HepG2 (cell line): ENCODE results near the gene HLF. TPM values are rescaled to one million over a fixed set of nuclear protein-coding genes. Genes with fewer than 3 reads are reported as not detected.
A peak's percentile ranks its signal among the peaks of the same experiment; 100 is the strongest.

ENCODE experiments used
- ARNT2 ChIP-seq: sonication (generic); formaldehyde crosslinking; IDR thresholded peaks from 2 replicates; pipeline ENCODE4 v1.8.0; 2022; ENCODE audit warnings: mild to moderate bottlenecking, low read depth, missing genetic modification reagents, moderate library complexity
- CC2D1A ChIP-seq: sonication (generic); formaldehyde crosslinking; IDR thresholded peaks from 2 replicates; pipeline ENCODE4 v1.8.1; 2023; ENCODE audit warnings: mild to moderate bottlenecking, missing genetic modification reagents
- HNF1A ChIP-seq, 2 experiments: sonication (generic) in 1 of 2; formaldehyde crosslinking in 1 of 2; IDR thresholded peaks; 2 replicates each; pipeline versions ENCODE4 v1.4.0 to v1.6.1; 2016 to 2020; ENCODE audit warnings: borderline replicate concordance in 1 of 2, low read depth in 1 of 2, mild to moderate bottlenecking in 1 of 2, missing genetic modification reagents in 1 of 2
- KIAA2018 ChIP-seq: sonication (generic); formaldehyde crosslinking; IDR thresholded peaks from 2 replicates; pipeline ENCODE4 v1.5.0; 2020; ENCODE audit warnings: mild to moderate bottlenecking, missing genetic modification reagents, borderline replicate concordance
- XRCC5 ChIP-seq: fragments of 200-400 bp; formaldehyde crosslinking; optimal IDR thresholded peaks from 2 replicates; pipeline ENCODE3; 2017; ENCODE audit warnings: mild to moderate bottlenecking, low read length
- ZBTB44 ChIP-seq: sonication (generic); formaldehyde crosslinking; IDR thresholded peaks from 2 replicates; pipeline ENCODE4 v1.4.0; 2020; ENCODE audit warnings: missing genetic modification reagents
- ZFP91 ChIP-seq: sonication (generic); formaldehyde crosslinking; IDR thresholded peaks from 2 replicates; pipeline ENCODE4 v1.9.0; 2022; ENCODE audit warnings: missing genetic modification reagents, mild to moderate bottlenecking, borderline replicate concordance
- ZNF17 ChIP-seq: sonication (generic); formaldehyde crosslinking; IDR thresholded peaks from 2 replicates; pipeline ENCODE4 v1.5.0; 2020; ENCODE audit warnings: mild to moderate bottlenecking, missing genetic modification reagents
- ZNF232 ChIP-seq: sonication (generic); formaldehyde crosslinking; IDR thresholded peaks from 2 replicates; pipeline ENCODE4 v1.4.0; 2020; ENCODE audit warnings: missing genetic modification reagents, borderline replicate concordance
- ZNF34 ChIP-seq: sonication (generic); formaldehyde crosslinking; IDR thresholded peaks from 2 replicates; pipeline ENCODE4 v1.4.0; 2020; ENCODE audit warnings: mild to moderate bottlenecking, missing genetic modification reagents, borderline replicate concordance
- polyA plus RNA-seq, 8 experiments: library from polyadenylated mRNA; depleted of rRNA in 3 of 8; stranded (reverse) in 7 of 8; unstranded in 1 of 8; fragments of >200 nt; fragmentation: Illumina TruSeq in 4 of 8; extraction: Trizol in 4 of 8; gene quantifications; 2 replicates each; pipeline versions ENCODE4 v1.2.1 to v1.2.3, GENCODE V29; 2011 to 2016; ENCODE audit warnings: low read depth in 4 of 8, missing spikeins in 1 of 8, mixed read lengths in 1 of 8; ENCODE audit not compliant: insufficient read depth in 1 of 8
- total RNA-seq, 5 experiments: library from RNA; depleted of rRNA; stranded (reverse); fragments of >200 nt; fragmentation: Illumina TruSeq; extraction: Trizol; gene quantifications; 2 replicates each; pipeline ENCODE4 v1.2.3, GENCODE V29; 2016; ENCODE audit warnings: low read depth in 1 of 5

The HLF gene
- total and polyA plus RNA-seq, 2 of the 13 experiments (the other 11 are each of a cell fraction or from before 2014, with no cell fraction given): 202 to 346 TPM

- TF ChIP-seq HNF1A (IDR thresholded peaks at IDR 0.05; ENCODE audit: low read depth) (no peak), HNF1A (CRISPR knock-in tag; IDR thresholded peaks at IDR 0.05; ENCODE audit: borderline replicate concordance) (no peak), ZNF17 (CRISPR knock-in tag) (no peak; the same call in 1 of the 2 replicates), XRCC5 (peak; percentile 55), ZBTB44 (no peak), ZFP91 (CRISPR knock-in tag) (peak; percentile 59; the same call in 1 of the 2 replicates), CC2D1A (CRISPR knock-in tag) (no peak), ZNF34 (CRISPR knock-in tag) (no peak), ZNF232 (CRISPR knock-in tag) (peak; percentile 86; the same call in 1 of the 2 replicates), KIAA2018 (CRISPR knock-in tag) (no peak), ARNT2 (peak; percentile 68; the same call in 1 of the 2 replicates)
Observed at GRCh38 chr17:55267777-55268648, 3.3 kb downstream of the HLF start (continued).
